NCI-H1417 treated with DMSO at 0.1 percent for 48 hours (cell line): Measurements from ENCODE around the gene PJA1.

ENCODE experiments used
- DNase-seq: peaks from one replicate; lab custom pipeline; 2025; lab: John Stamatoyannopoulos, UW

The PJA1 gene

GRCh38 chrX:69165087-69165651 lies at the start of gene PJA1:
PJA1 (minus strand) TSS chrX:69165453; CDS start chrX:69163073, 2,380 bp downstream.
- DNase-seq: peak; percentile 28

- DNase-seq: no peak
Observed at GRCh38 chrX:69214463-69214862, 49.2 kb upstream of the PJA1 start.

- no peak for DNase-seq
Observed at GRCh38 chrX:69211701-69212100, 46.4 kb upstream of the PJA1 start.

- DNase-seq: no peak
Observed at GRCh38 chrX:69210581-69210980, 45.3 kb upstream of the PJA1 start.

- no peak for DNase-seq
Observed at GRCh38 chrX:69207216-69207615, 42.0 kb upstream of the PJA1 start.

- no peak for DNase-seq
Observed at GRCh38 chrX:69203638-69204037, 38.4 kb upstream of the PJA1 start.

GRCh38 chrX:69197690-69198089 lies 32.4 kb upstream of the PJA1 start:
- no peak for DNase-seq

GRCh38 chrX:69196666-69197065 lies 31.4 kb upstream of the PJA1 start:
- no peak for DNase-seq

- no peak for DNase-seq
Observed at GRCh38 chrX:69195810-69196209, 30.6 kb upstream of the PJA1 start.

- DNase-seq: no peak
Observed at GRCh38 chrX:69195192-69195591, 29.9 kb upstream of the PJA1 start.

- no peak for DNase-seq
Observed at GRCh38 chrX:69192603-69193002, 27.4 kb upstream of the PJA1 start.

- DNase-seq: no peak
Observed at GRCh38 chrX:69189576-69190371, 24.5 kb upstream of the PJA1 start.

GRCh38 chrX:69186651-69187050 lies 21.4 kb upstream of the PJA1 start:
- no peak for DNase-seq

GRCh38 chrX:69185886-69186285 lies 20.6 kb upstream of the PJA1 start:
- DNase-seq: no peak

GRCh38 chrX:69185141-69185540 lies 19.9 kb upstream of the PJA1 start:
- no peak for DNase-seq

- no peak for DNase-seq
Observed at GRCh38 chrX:69182818-69183380, 17.6 kb upstream of the PJA1 start.

- peak; percentile 77 for DNase-seq
Observed at GRCh38 chrX:69179380-69179911, 14.2 kb upstream of the PJA1 start.

GRCh38 chrX:69178592-69178991 lies 13.3 kb upstream of the PJA1 start:
- DNase-seq: no peak

- DNase-seq: no peak
Observed at GRCh38 chrX:69177511-69178162, 12.4 kb upstream of the PJA1 start.

- no peak for DNase-seq
Observed at GRCh38 chrX:69176053-69176452, 10.8 kb upstream of the PJA1 start.

GRCh38 chrX:69173906-69174305 lies 8.7 kb upstream of the PJA1 start:
- DNase-seq: no peak

- DNase-seq: no peak
Observed at GRCh38 chrX:69172937-69173336, 7.7 kb upstream of the PJA1 start.

- no peak for DNase-seq
Observed at GRCh38 chrX:69170319-69170718, 5.1 kb upstream of the PJA1 start.
